Heart left ventricle (tissue), 16 donors: ENCODE data around the gene MAP3K7CL. TPM values are rescaled to one million over a fixed set of nuclear protein-coding genes. Genes with fewer than 3 reads are reported as not detected.
A peak's percentile ranks its signal among the peaks of the same experiment; 100 is the strongest.

Experiments
- ATAC-seq, 4 donors: fragments of 200-7000 bp; cut with Tn5 transposase; one replicate each; pipeline ENCODE4 v1.9.1; 2020 to 2022; ENCODE audit warnings: moderate library complexity in 4 of 4, mild to moderate bottlenecking in 3 of 4, moderate number of reproducible peaks in 1 of 4
- DNase-seq, 5 donors: peaks; one replicate each; pipeline ENCODE4 v3.0.0-alpha.2; 2020
- H3K27ac ChIP-seq, 12 donors: fragments of 200-600 bp; sonication (generic) in 4 of 12; one replicate each; pipeline versions ENCODE4 v1.5.0 to v1.8.0; 2016 to 2022; ENCODE audit warnings: mild to moderate bottlenecking in 2 of 12
- H3K27me3 ChIP-seq, 9 donors: fragments of 200-600 bp; sonication (generic) in 2 of 9; one replicate each; pipeline versions ENCODE4 v1.5.1 to v1.8.0; 2016 to 2022; ENCODE audit warnings: mild to moderate bottlenecking in 3 of 9
- H3K36me3 ChIP-seq, 9 donors: fragments of 200-600 bp; sonication (generic) in 2 of 9; one replicate each; pipeline versions ENCODE4 v1.5.0 to v1.8.0; 2018 to 2022; ENCODE audit warnings: mild to moderate bottlenecking in 2 of 9
- H3K4me1 ChIP-seq, 12 donors: fragments of 200-600 bp; sonication (generic) in 4 of 12; one replicate each; pipeline versions ENCODE4 v1.5.0 to v1.8.0; 2016 to 2022; ENCODE audit warnings: mild to moderate bottlenecking in 3 of 12
- H3K4me3 ChIP-seq, 12 donors: fragments of 200-600 bp; sonication (generic) in 4 of 12; one replicate each; pipeline versions ENCODE4 v1.5.0 to v1.8.0; 2017 to 2022; ENCODE audit warnings: mild to moderate bottlenecking in 9 of 12, moderate library complexity in 4 of 12
- H3K9me3 ChIP-seq, 12 donors: fragments of 200-600 bp; sonication (generic) in 4 of 12; one replicate each; pipeline versions ENCODE4 v1.5.0 to v1.8.0; 2016 to 2022; ENCODE audit warnings: mild to moderate bottlenecking in 1 of 12
- CTCF ChIP-seq, 12 donors: fragments of 200-600 bp; sonication (generic) in 4 of 12; IDR thresholded peaks; one replicate each; pipeline versions ENCODE4 v1.5.0 to v1.8.0; 2018 to 2022; ENCODE audit warnings: antibody characterized with exemption in 12 of 12, mild to moderate bottlenecking in 5 of 12
- POLR2A ChIP-seq, 2 donors: fragments of 450-650 bp; IDR thresholded peaks; one replicate each; pipeline ENCODE4 v1.6.1; 2017; ENCODE audit warnings: antibody characterized with exemption in 2 of 2, mild to moderate bottlenecking in 2 of 2, moderate library complexity in 2 of 2
- WGBS, 4 donors: extraction: QIAGEN DNeasy Blood & Tissue Kit in 2 of 4; methylation state at CpG; one replicate each; pipeline versions ENCODE4 v1.1.5 to v1.1.7; 2013 to 2018; 5-methylcytosine and 5-hydroxymethylcytosine counted together
- intact Hi-C, 10 donors: fragments of 100-400 bp; cut with DNase I; formaldehyde crosslinking; loops; one replicate each; pipeline versions ENCODE4 v1.11.1 to v1.14.2; 2022
- polyA plus RNA-seq, 2 donors: library from polyadenylated mRNA; stranded (reverse); fragments of 200-250 nt; gene quantifications; one replicate each; pipeline ENCODE4 v1.2.3, GENCODE V29; 2013
- total RNA-seq, 9 donors: library from RNA; depleted of rRNA in 2 of 9; stranded (reverse); fragments of >200 nt in 2 of 9; fragmentation: NEBNext Ultra II Directional in 3 of 9; extraction: Animal tissue kit (Norgen Biotek cat#: 25700) in 3 of 9; gene quantifications; one replicate each; pipeline versions ENCODE4 v1.1.0 to v1.2.4, GENCODE V29; 2016 to 2023
- donor health status: ischemic (EF 13 %, LVEDD 7.1; RV severe dilation, severe dysfunction).
- donor health status: healthy with polysubstance abuse.
- donor health status: DM: no; HTN: yes; CAD: no.
- donor health status: DM: no; HTN: no; CAD: no.
- donor health status: ischemic (EF 25% LVEDD 6.9; RV normal size, moderate dysfunction).
- donor health status: ischemic (EF 25% LVEDD 5.7; RV mildly dilated, moderate dysfunction).
- donor health status: healthy.
- donor health status: DM: yes; HTN: yes; CAD: no.
- donor health status: ischemic (EF 35%, LVEDD 5.7; RV mildly dilated, moderate dysfunction).
- donor health status: nonischemic (EF 11% LVEDD 7.7; RV severe dilation, severe dysfunction).
- donor health status: DM: yes; HTN: yes; CAD: no.
- donor health status: PGD.
- donor health status: ischemic (EF 29% LVEDD 5.4; RV normal size, mild dysfunction).
- donor health status: nonischemic (EF 23%, LVEDD 6.1; RV moderate dilation, normal function).

Gene MAP3K7CL
- total and polyA plus RNA-seq, 11 donors: 0.64 to 25.2 (median 6.3) TPM

- no peak for TF ChIP-seq CTCF (IDR thresholded peaks at IDR 0.05)
- TF ChIP-seq POLR2A (IDR thresholded peaks at IDR 0.05): no peak
- 43 to 55% (median 50%) methylated on average over 7 of the region's 7 CpGs for WGBS, 4 donors
- Histone ChIP-seq H3K36me3 (no peaks in the 10 kb centered on the region), H3K4me3 (no peak overlapping the region), H3K27me3 (no peaks in the 10 kb centered on the region), H3K9me3 (no peaks in the 10 kb centered on the region), H3K27ac (peak overlapping the region in 11 of 12 donors; percentile 41 to 85 (median 74)), H3K4me1 (peaks cover 0 to 49% (median 26%) of the 10 kb centered on the region in 12 donors)
- intact Hi-C loops: loop anchor here in 2 of 10 donors (5.0 to 10.0 kb wide), 2 partner anchors 51 to 54 kb away; no protein-coding TSS in a partner anchor
- DNase-seq: no peak
- peak; percentile 62 to 75 (median 66) for ATAC-seq
These were observed 15.5 kb downstream of the MAP3K7CL start for GRCh38 chr21:29145852-29146453.

- DNase-seq (no peak), ATAC-seq (no peak)
- Histone ChIP-seq H3K36me3 (no peaks in the 10 kb centered on the region), H3K9me3 (no peaks in the 10 kb centered on the region), H3K4me1 (peaks cover 0 to 52% (median 26%) of the 10 kb centered on the region in 12 donors), H3K27me3 (no peaks in the 10 kb centered on the region), H3K4me3 (no peak overlapping the region), H3K27ac (peak overlapping the region in 4 of 12 donors; percentile 79 to 85 (median 82))
- intact Hi-C loops: loop anchor here in 2 of 10 donors (5.0 to 10.0 kb wide), 2 partner anchors 52 to 54 kb away; no protein-coding TSS in a partner anchor
- no peak for TF ChIP-seq CTCF (IDR thresholded peaks at IDR 0.05)
- TF ChIP-seq POLR2A (IDR thresholded peaks at IDR 0.05): no peak
- WGBS, 4 donors: 23 to 29% (median 26%) methylated on average over 1 of the region's 1 CpG
These were observed 16.3 kb downstream of the MAP3K7CL start for GRCh38 chr21:29146726-29147125.

GRCh38 chr21:29148530-29148929 is 18.1 kb downstream of the MAP3K7CL start:
- DNase-seq (peak in 1 of 5 donors; percentile 27), ATAC-seq (no peak)
- TF ChIP-seq POLR2A (IDR thresholded peaks at IDR 0.05) (no peak), CTCF (IDR thresholded peaks at IDR 0.05) (no peak)
- H3K9me3 ChIP-seq: no peaks in the 10 kb centered on the region
- H3K27me3 ChIP-seq: no peaks in the 10 kb centered on the region
- H3K36me3 ChIP-seq: no peaks in the 10 kb centered on the region
- WGBS, 4 donors: 67 to 95% (median 80%) methylated on average over 5 of the region's 5 CpGs
- peak overlapping the region in 1 of 12 donors; percentile 27 for H3K27ac ChIP-seq
- peaks cover 0 to 70% (median 32%) of the 10 kb centered on the region in 12 donors for H3K4me1 ChIP-seq
- intact Hi-C loops: loop anchor here in 2 of 10 donors (5.0 to 10.0 kb wide), 2 partner anchors 54 to 56 kb away; no protein-coding TSS in a partner anchor
- no peak overlapping the region for H3K4me3 ChIP-seq

GRCh38 chr21:29149808-29150425 is 19.5 kb downstream of the MAP3K7CL start:
- H3K9me3 ChIP-seq: no peaks in the 10 kb centered on the region
- no peak overlapping the region for H3K4me3 ChIP-seq
- no peaks in the 10 kb centered on the region for H3K27me3 ChIP-seq
- intact Hi-C loops: loop anchor here in 3 of 10 donors (5.0 to 10.0 kb wide), 2 partner anchors 55 to 58 kb away; no protein-coding TSS in a partner anchor
- TF ChIP-seq POLR2A (IDR thresholded peaks at IDR 0.05) (no peak), CTCF (IDR thresholded peaks at IDR 0.05) (no peak)
- H3K36me3 ChIP-seq: no peaks in the 10 kb centered on the region
- DNase-seq (no peak), ATAC-seq (no peak)
- H3K4me1 ChIP-seq: peaks cover 0 to 67% (median 27%) of the 10 kb centered on the region in 12 donors
- no peak overlapping the region for H3K27ac ChIP-seq
- 62 to 89% (median 76%) methylated on average over 3 of the region's 3 CpGs for WGBS, 4 donors
